Neural cell (in vitro differentiated cells): ENCODE measurements around the gene SLC30A4.

Experiments used
- CTCF ChIP-seq: fragments of 450-650 bp; IDR thresholded peaks from 2 replicates; pipeline ENCODE4 v1.5.1; 2014; ENCODE audit warnings: antibody characterized with exemption, mild to moderate bottlenecking, moderate library complexity; ENCODE audit not compliant: poor library complexity, severe bottlenecking
- EP300 ChIP-seq: fragments of 450-650 bp; conservative IDR thresholded peaks from 2 replicates; pipeline ENCODE4 v1.6.1; 2014; ENCODE audit warnings: antibody characterized with exemption, mild to moderate bottlenecking, moderate library complexity; ENCODE audit not compliant: poor library complexity, severe bottlenecking
- EZH2 ChIP-seq: fragments of 200-600, 300-800 bp; shearing (Covaris generic), sonication (generic); IDR thresholded peaks from 2 replicates; pipeline ENCODE4 v1.6.1; 2014; ENCODE audit warnings: antibody characterized with exemption, low read length, borderline replicate concordance, mild to moderate bottlenecking; ENCODE audit not compliant: insufficient read depth, poor library complexity, severe bottlenecking
- MXI1 ChIP-seq: fragments of 450-650 bp; conservative IDR thresholded peaks from 2 replicates; pipeline ENCODE4 v1.6.1; 2014; ENCODE audit warnings: antibody characterized with exemption, mild to moderate bottlenecking; ENCODE audit not compliant: poor library complexity, severe bottlenecking
- POLR2AphosphoS5 ChIP-seq: IDR thresholded peaks from 2 replicates; pipeline ENCODE4 v1.6.1; 2012
- RAD21 ChIP-seq: fragments of 450-650 bp; conservative IDR thresholded peaks from 2 replicates; pipeline ENCODE4 v1.6.1; 2014; ENCODE audit warnings: antibody characterized with exemption, mild to moderate bottlenecking, moderate library complexity
- REST ChIP-seq: IDR thresholded peaks from 2 replicates; pipeline ENCODE4 v1.6.1; 2012; ENCODE audit warnings: borderline replicate concordance

DNA sequence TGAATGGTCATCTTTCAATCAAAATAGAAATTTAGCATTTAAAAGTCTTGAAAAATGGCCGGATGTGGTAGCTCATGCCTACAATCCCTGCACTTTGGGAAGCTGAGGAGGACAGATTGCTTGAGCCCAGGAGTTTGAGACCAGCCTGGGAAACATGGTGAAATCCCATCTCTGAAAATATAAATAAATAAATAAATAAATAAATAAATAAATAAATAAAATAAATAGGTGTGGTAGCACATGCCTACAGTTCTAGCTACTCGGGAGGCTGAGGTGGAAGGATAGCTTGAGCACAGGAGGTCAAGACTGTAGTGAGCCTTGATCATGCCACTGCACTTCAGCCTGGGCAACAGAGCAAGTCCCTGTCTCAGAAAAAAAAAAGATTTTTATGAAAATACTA lies 25.9 kb downstream of the SLC30A4 start:
- TF ChIP-seq CTCF (no peak), EZH2 (no peak), EP300 (no peak), POLR2AphosphoS5 (no peak), MXI1 (no peak), REST (no peak), RAD21 (no peak)
